ENCODE data around the gene RBM45. TPM values are rescaled to one million over a fixed set of nuclear protein-coding genes. Genes with fewer than 3 reads are reported as not detected.
"Not testable (repeated sequence)": the region's sequence is repeated elsewhere in the genome, so short reads cannot be mapped to it uniquely, and the experiment has no call there.

RBM45 gene
- total RNA-seq, 2 donors from 2014 or later, result 10.5 to 12.7 TPM

- intact Hi-C loops (cut with DNase I), result no loop called here
- Histone ChIP-seq H3K27me3 (no peaks in the 10 kb centered on the region), H3K4me1 (peaks cover 42% of the 10 kb centered on the region), H3K9me3 (no peaks in the 10 kb centered on the region), H3K4me3 (no peak overlapping the region), H3K27ac (peak overlapping the region in 1 of 4 donors; percentile 86), H3K36me3 (replicated peaks in 1 of 2; ENCODE audit: insufficient read depth in 1 of 2, low read depth in 2 of 2) (no peaks in the 10 kb centered on the region)
- no peak for DNase-seq
- no peak for TF ChIP-seq POLR2A (IDR thresholded peaks at IDR 0.05)
- no peak for TF ChIP-seq CTCF (IDR thresholded peaks at IDR 0.05)
- ATAC-seq, result no peak
- 79 to 80% methylated on average over 8 of the region's 8 CpGs for WGBS, 2 donors
These were observed 37.9 kb upstream of the RBM45 start for GRCh38 chr2:178074123-178075005.

- Histone ChIP-seq H3K27ac (no peak overlapping the region), H3K4me3 (no peak overlapping the region), H3K9me3 (no peaks in the 10 kb centered on the region), H3K36me3 (replicated peaks in 1 of 2; ENCODE audit: insufficient read depth in 1 of 2, low read depth in 2 of 2) (no peaks in the 10 kb centered on the region), H3K4me1 (peaks cover 39% of the 10 kb centered on the region), H3K27me3 (no peaks in the 10 kb centered on the region)
- ATAC-seq, result no peak
- DNase-seq, result no peak
- WGBS, 2 donors, result 95 to 96% methylated on average over 1 of the region's 1 CpG
- TF ChIP-seq CTCF (IDR thresholded peaks at IDR 0.05), result no peak
- no peak for TF ChIP-seq POLR2A (IDR thresholded peaks at IDR 0.05)
- intact Hi-C loops (cut with DNase I), result no loop called here
These were observed 37.3 kb upstream of the RBM45 start for GRCh38 chr2:178075006-178075326.

- Histone ChIP-seq H3K4me3 (no peak overlapping the region), H3K27me3 (no peaks in the 10 kb centered on the region), H3K36me3 (replicated peaks in 1 of 2; ENCODE audit: insufficient read depth in 1 of 2, low read depth in 2 of 2) (no peaks in the 10 kb centered on the region), H3K27ac (no peak overlapping the region), H3K4me1 (peaks cover 27% of the 10 kb centered on the region), H3K9me3 (no peaks in the 10 kb centered on the region)
- intact Hi-C loops (cut with DNase I), result no loop called here
- no peak for DNase-seq
- ATAC-seq, result no peak
- TF ChIP-seq POLR2A (IDR thresholded peaks at IDR 0.05) (no peak), CTCF (IDR thresholded peaks at IDR 0.05) (no peak)
These were observed 36.1 kb upstream of the RBM45 start for GRCh38 chr2:178076130-178076529.

- H3K27me3 ChIP-seq; intact Hi-C loops (cut with DNase I); H3K36me3 ChIP-seq (replicated peaks in 1 of 2; ENCODE audit: insufficient read depth in 1 of 2, low read depth in 2 of 2); H3K4me3 ChIP-seq; H3K9me3 ChIP-seq; ATAC-seq; DNase-seq; H3K27ac ChIP-seq; H3K4me1 ChIP-seq: not testable (repeated sequence)
- 72 to 80% methylated on average over 3 of the region's 3 CpGs for whole genome bisulfite sequencing, 2 donors
These were observed 33.0 kb upstream of the RBM45 start for GRCh38 chr2:178079279-178079678.

- no peaks in the 10 kb centered on the region for H3K36me3 ChIP-seq (replicated peaks in 1 of 2; ENCODE audit: insufficient read depth in 1 of 2, low read depth in 2 of 2)
- intact Hi-C loops (cut with DNase I), result no loop called here
- DNase-seq, result no peak
- H3K4me1 ChIP-seq, result no peaks in the 10 kb centered on the region
- WGBS, 2 donors, result 67 to 79% methylated on average over 3 of the region's 3 CpGs
- no peaks in the 10 kb centered on the region for H3K9me3 ChIP-seq
- H3K27ac ChIP-seq, result no peak overlapping the region
- H3K27me3 ChIP-seq, result no peaks in the 10 kb centered on the region
- H3K4me3 ChIP-seq, result no peak overlapping the region
- ATAC-seq, result no peak
- TF ChIP-seq CTCF (IDR thresholded peaks at IDR 0.05) (no peak), POLR2A (IDR thresholded peaks at IDR 0.05) (no peak)
These were observed 29.7 kb upstream of the RBM45 start for GRCh38 chr2:178082408-178083045.
